GM23338 (cell line): ENCODE results near the gene STX8. TPM values are rescaled to one million over a fixed set of nuclear protein-coding genes. Genes with fewer than 3 reads are reported as not detected.

ENCODE experiments used
- ATAC-seq: fragments of 200-7000 bp; cut with Tn5 transposase; 3 replicates; pipeline ENCODE4 v1.9.1; 2020
- DNase-seq: peaks from one replicate; pipeline ENCODE4 v3.0.0-alpha.2; 2015; ENCODE audit warnings: low spot score
- H2AFZ ChIP-seq: fragments of 200-600 bp; sonication (generic); 2 replicates; pipeline ENCODE4 v1.8.0; 2016; ENCODE audit warnings: antibody characterized with exemption, mild to moderate bottlenecking, moderate library complexity
- H3F3A ChIP-seq: fragments of 200-600 bp; sonication (generic); replicated peaks from 2 replicates; pipeline ENCODE4 v1.8.0; 2017; ENCODE audit warnings: antibody characterized with exemption, mixed run types, low read depth
- H3K27ac ChIP-seq: fragments of 200-600 bp; sonication (generic); 2 replicates; pipeline ENCODE4 v1.6.1; 2016; ENCODE audit warnings: low read depth
- H3K27me3 ChIP-seq: fragments of 200-600 bp; sonication (generic); 2 replicates; pipeline ENCODE4 v1.8.0; 2016; ENCODE audit warnings: mild to moderate bottlenecking, mixed run types, moderate library complexity; ENCODE audit not compliant: insufficient read depth
- H3K36me3 ChIP-seq: fragments of 200-600 bp; sonication (generic); 2 replicates; pipeline ENCODE4 v1.8.0; 2016; ENCODE audit warnings: mild to moderate bottlenecking; ENCODE audit not compliant: insufficient read depth
- H3K4me1 ChIP-seq: fragments of 200-600 bp; sonication (generic); 2 replicates; pipeline ENCODE4 v1.8.0; 2016; ENCODE audit warnings: mild to moderate bottlenecking, moderate library complexity; ENCODE audit not compliant: insufficient read depth
- H3K4me2 ChIP-seq: fragments of 200-600 bp; sonication (generic); 2 replicates; pipeline ENCODE4 v1.7.1; 2017; ENCODE audit warnings: mixed run types
- H3K4me3 ChIP-seq: fragments of 200-600 bp; sonication (generic); 2 replicates; pipeline ENCODE4 v1.6.1; 2016; ENCODE audit warnings: mixed run types
- H3K79me2 ChIP-seq: fragments of 200-600 bp; sonication (generic); replicated peaks from 2 replicates; pipeline ENCODE4 v1.8.0; 2017; ENCODE audit warnings: mild to moderate bottlenecking; ENCODE audit not compliant: insufficient read depth
- H3K9me2 ChIP-seq: fragments of 200-600 bp; sonication (generic); 2 replicates; pipeline ENCODE4 v1.8.0; 2017; ENCODE audit not compliant: insufficient read depth
- H4K20me1 ChIP-seq: fragments of 200-600 bp; sonication (generic); replicated peaks from 2 replicates; pipeline ENCODE4 v1.8.0; 2017; ENCODE audit warnings: mild to moderate bottlenecking; ENCODE audit not compliant: insufficient read depth
- H3K27ac Mint-ChIP-seq: 2 replicates; pipeline ENCODE4 v1.8.0; 2020; ENCODE audit warnings: inconsistent platforms, mild to moderate bottlenecking, moderate library complexity, mixed read lengths
- H3K27me3 Mint-ChIP-seq: 3 replicates; pipeline ENCODE4 v1.8.0; 2022; ENCODE audit warnings: low read depth, mild to moderate bottlenecking, moderate library complexity, mixed read lengths, inconsistent platforms; ENCODE audit not compliant: insufficient read depth, poor library complexity
- H3K36me3 Mint-ChIP-seq: 3 replicates; pipeline ENCODE4 v1.8.0; 2021; ENCODE audit warnings: low read depth, mild to moderate bottlenecking, inconsistent platforms, moderate library complexity, mixed read lengths
- H3K4me1 Mint-ChIP-seq: 3 replicates; pipeline ENCODE4 v1.8.0; 2020; ENCODE audit warnings: mild to moderate bottlenecking, inconsistent platforms, mixed read lengths
- H3K4me3 Mint-ChIP-seq: 3 replicates; pipeline ENCODE4 v1.8.0; 2021; ENCODE audit warnings: moderate library complexity, mild to moderate bottlenecking, inconsistent platforms, mixed read lengths
- H3K9me3 Mint-ChIP-seq: 3 replicates; pipeline ENCODE4 v1.8.0; 2020; ENCODE audit warnings: moderate library complexity, mild to moderate bottlenecking, inconsistent platforms, mixed read lengths
- CREB1 ChIP-seq: fragments of 250-450 bp; sonication (Bioruptor Pico); IDR thresholded peaks from 2 replicates; pipeline ENCODE4 v1.5.0; 2020; ENCODE audit warnings: low read depth, mild to moderate bottlenecking, moderate library complexity
- CTCF ChIP-seq, 2 experiments: fragments of 200-600 bp in 1 of 2; sonication (generic) in 1 of 2; conservative IDR thresholded peaks; 2 replicates each; pipeline versions ENCODE4 v1.5.1 to v1.6.1; 2016 to 2017; ENCODE audit warnings: antibody characterized with exemption in 2 of 2, low read depth in 2 of 2, mild to moderate bottlenecking in 2 of 2, moderate library complexity in 1 of 2
- EZH2 ChIP-seq: fragments of 200-600 bp; sonication (generic); IDR thresholded peaks from one replicate; pipeline ENCODE4 v1.8.0; 2017; ENCODE audit warnings: antibody characterized with exemption, mild to moderate bottlenecking, low read depth; ENCODE audit not compliant: unreplicated experiment
- EZH2phosphoT487 ChIP-seq: fragments of 200-600 bp; sonication (generic); IDR thresholded peaks from one replicate; pipeline ENCODE4 v1.8.1; 2018; ENCODE audit warnings: antibody characterized with exemption; ENCODE audit not compliant: unreplicated experiment
- JUNB ChIP-seq: IDR thresholded peaks from one replicate; pipeline ENCODE4 v1.6.1; 2016; ENCODE audit warnings: antibody characterized with exemption; ENCODE audit not compliant: unreplicated experiment
- NANOG ChIP-seq: IDR thresholded peaks from 2 replicates; pipeline ENCODE4 v1.6.1; 2016; ENCODE audit warnings: antibody characterized with exemption, borderline replicate concordance
- POLR2AphosphoS5 ChIP-seq: IDR thresholded peaks from 2 replicates; pipeline ENCODE4 v1.6.1; 2016; ENCODE audit warnings: antibody characterized with exemption, low read depth
- REST ChIP-seq: IDR thresholded peaks from one replicate; pipeline ENCODE4 v1.6.1; 2018; ENCODE audit warnings: antibody characterized with exemption; ENCODE audit not compliant: unreplicated experiment
- ZNF114 ChIP-seq: fragments of 250-450 bp; sonication (Bioruptor Pico); IDR thresholded peaks from 2 replicates; pipeline ENCODE4 v1.5.0; 2020; ENCODE audit warnings: mild to moderate bottlenecking, moderate library complexity
- ZNF331 ChIP-seq: fragments of 250-450 bp; sonication (Bioruptor Pico); IDR thresholded peaks from 2 replicates; pipeline ENCODE4 v1.5.0; 2020; ENCODE audit warnings: low read depth, mild to moderate bottlenecking, moderate library complexity
- ZNF462 ChIP-seq: fragments of 250-450 bp; sonication (Bioruptor Pico); IDR thresholded peaks from 2 replicates; pipeline ENCODE4 v1.5.0; 2020; ENCODE audit warnings: mild to moderate bottlenecking, moderate library complexity
- polyA plus RNA-seq: library from polyadenylated mRNA; unstranded; fragments of >200 nt; fragmentation: Nextera tagmentation; extraction: Ambion mirVana; gene quantifications from 2 replicates; pipeline ENCODE4 v1.2.1, GENCODE V29; 2016
- total RNA-seq: library from RNA; depleted of rRNA; stranded (reverse); fragments of >200 nt; shearing (Covaris generic); gene quantifications from 2 replicates; pipeline ENCODE4 v1.2.3, GENCODE V29; 2014

STX8 gene
- total and polyA plus RNA-seq, 2 experiments from 2014 or later = 59.4 to 82.3 TPM

- Mint-ChIP-seq H3K4me1 (no peaks in the 10 kb centered on the region), H3K27ac (no peak overlapping the region), H3K27me3 (no peaks in the 10 kb centered on the region), H3K9me3 (no peaks in the 10 kb centered on the region), H3K36me3 (no peaks in the 10 kb centered on the region), H3K4me3 (no peak overlapping the region)
- Histone ChIP-seq H3K4me1 (no peaks in the 10 kb centered on the region), H3K4me3 (no peak overlapping the region), H3K4me2 (no peak overlapping the region), H3K36me3 (no peaks in the 10 kb centered on the region), H3K79me2 (no peaks in the 10 kb centered on the region), H3F3A (no peaks in the 10 kb centered on the region), H3K9me2 (0 out of 2 replicates have a peak, but pooled peaks cover 5% of the 10 kb centered on the region), H2AFZ (no peak overlapping the region), H4K20me1 (no peaks in the 10 kb centered on the region), H3K27me3 (no peaks in the 10 kb centered on the region), H3K27ac (no peak overlapping the region)
- no peak for DNase-seq
- no peak for TF ChIP-seq JUNB
- no peak for ATAC-seq
Measured at GRCh38 chr17:9298135-9298534, 277.5 kb downstream of the STX8 start.

GRCh38 chr17:9294661-9295210 is 280.9 kb downstream of the STX8 start:
- Histone ChIP-seq H3K4me3 (no peak overlapping the region), H3K27me3 (no peaks in the 10 kb centered on the region), H3K9me2 (0 out of 2 replicates have a peak, but pooled peaks cover 5% of the 10 kb centered on the region), H3K79me2 (no peaks in the 10 kb centered on the region), H3K4me2 (no peak overlapping the region), H4K20me1 (no peaks in the 10 kb centered on the region), H3K4me1 (no peaks in the 10 kb centered on the region), H2AFZ (no peak overlapping the region), H3K27ac (no peak overlapping the region), H3F3A (no peaks in the 10 kb centered on the region), H3K36me3 (no peaks in the 10 kb centered on the region)
- Mint-ChIP-seq H3K36me3 (no peaks in the 10 kb centered on the region), H3K4me1 (no peaks in the 10 kb centered on the region), H3K9me3 (no peaks in the 10 kb centered on the region), H3K27ac (no peak overlapping the region), H3K4me3 (no peak overlapping the region), H3K27me3 (peaks cover 3% of the 10 kb centered on the region)
- DNase-seq (no peak), ATAC-seq (no peak)
- TF ChIP-seq POLR2AphosphoS5 (no peak), ZNF114 (CRISPR knock-in tag) (no peak), EZH2 (no peak), ZNF331 (no peak), CTCF (conservative IDR thresholded peaks at IDR 0.05; ENCODE audit: low read depth in 2 of 2) (no peak), JUNB (no peak), REST (no peak), NANOG (no peak), CREB1 (CRISPR knock-in tag) (no peak), EZH2phosphoT487 (no peak), ZNF462 (CRISPR knock-in tag) (no peak)
